PC-9 (cell line): ENCODE results near the gene ZNF691. TPM values are rescaled to one million over a fixed set of nuclear protein-coding genes. Genes with fewer than 3 reads are reported as not detected.

Experiments
- BruUV-seq: library from RNA; stranded (reverse); fragments of 400-500 nt; replicated peaks from 2 replicates; lab custom pipeline; 2021; lab: Mats Ljungman, UMichigan
- CTCF ChIA-PET: fragments of 300-600 bp; sonication (Branson Sonifier 250); formaldehyde crosslinking; loops from one replicate; lab custom pipeline; 2022; ENCODE audit warnings: antibody characterized with exemption; lab: Charles Lee
- POLR2A ChIA-PET: fragments of 300-600 bp; sonication (Branson Sonifier 250); formaldehyde crosslinking; loops from one replicate; lab custom pipeline; 2022; ENCODE audit warnings: antibody characterized with exemption; ENCODE audit not compliant: unreplicated experiment; lab: Charles Lee
- DNase-seq, 2 experiments: peaks; one replicate each; pipeline versions ENCODE4 v3.0.0 to v3.0.0-alpha.2; 2015 to 2022; ENCODE audit warnings: mixed read lengths in 1 of 2
- H2AFZ ChIP-seq: fragments of 200-600 bp; sonication (generic); 2 replicates; pipeline ENCODE4 v1.8.1; 2017; ENCODE audit warnings: antibody characterized with exemption
- H3F3A ChIP-seq: fragments of 200-600 bp; sonication (generic); 2 replicates; pipeline ENCODE4 v1.8.1; 2017; ENCODE audit warnings: antibody characterized with exemption, mild to moderate bottlenecking, low read depth; ENCODE audit not compliant: insufficient read depth
- H3K27ac ChIP-seq: fragments of 200-600 bp; sonication (generic); 2 replicates; pipeline ENCODE4 v1.6.1; 2016; ENCODE audit warnings: mixed run types
- H3K27me3 ChIP-seq: fragments of 200-600 bp; sonication (generic); 2 replicates; pipeline ENCODE4 v1.6.1; 2016; ENCODE audit warnings: low read depth, mixed run types; ENCODE audit not compliant: insufficient read depth
- H3K36me3 ChIP-seq: fragments of 200-600 bp; sonication (generic); 2 replicates; pipeline ENCODE4 v1.6.1; 2016; ENCODE audit warnings: low read depth, mixed run types
- H3K4me1 ChIP-seq: fragments of 200-600 bp; sonication (generic); replicated peaks from 2 replicates; pipeline ENCODE4 v1.6.1; 2016; ENCODE audit warnings: mixed run types; ENCODE audit not compliant: insufficient read depth
- H3K4me2 ChIP-seq: fragments of 200-600 bp; sonication (generic); 2 replicates; pipeline ENCODE4 v1.6.1; 2017; ENCODE audit warnings: mixed run types
- H3K4me3 ChIP-seq: fragments of 200-600 bp; sonication (generic); 2 replicates; pipeline ENCODE4 v1.6.1; 2016; ENCODE audit warnings: mixed run types
- H3K79me2 ChIP-seq: fragments of 200-600 bp; sonication (generic); 2 replicates; pipeline ENCODE4 v1.6.1; 2017; ENCODE audit warnings: low read depth, mixed run types
- H3K9me2 ChIP-seq: fragments of 200-600 bp; sonication (generic); 2 replicates; pipeline ENCODE4 v1.8.1; 2017; ENCODE audit warnings: mild to moderate bottlenecking; ENCODE audit not compliant: insufficient read depth
- H3K9me3 ChIP-seq: fragments of 200-600 bp; sonication (generic); 2 replicates; pipeline ENCODE4 v1.8.1; 2016; ENCODE audit warnings: low read depth; ENCODE audit not compliant: insufficient read depth
- H4K20me1 ChIP-seq: fragments of 200-600 bp; sonication (generic); 2 replicates; pipeline ENCODE4 v1.8.1; 2017; ENCODE audit not compliant: insufficient read depth
- EZH2 ChIP-seq: fragments of 200-600 bp; sonication (generic); IDR thresholded peaks from 2 replicates; pipeline ENCODE4 v1.8.0; 2017; ENCODE audit warnings: antibody characterized with exemption, low read depth
- intact Hi-C: fragments of 100-400 bp; cut with micrococcal nuclease; formaldehyde crosslinking; loops from one replicate; pipeline ENCODE4 v1.10.0; 2022; ENCODE audit not compliant: unreplicated experiment
- total RNA-seq: library from RNA; stranded (reverse); gene quantifications from 2 replicates; pipeline ENCODE4 v1.2.3, GENCODE V29; 2021
- TF ChIP-seq, protein P1 (sequence below): fragments of 200-600 bp; sonication (generic); conservative IDR thresholded peaks from 2 replicates; pipeline ENCODE4 v1.6.1; 2017; ENCODE audit warnings: mixed run types, antibody characterized with exemption, mild to moderate bottlenecking, moderate library complexity

The ZNF691 gene
- total RNA-seq, 1 experiment from 2014 or later: 11.4 TPM

GRCh38 chr1:42815941-42816584, 30.4 kb upstream of the ZNF691 start:
- no peaks in the 10 kb centered on the region for H3K9me2 ChIP-seq
- CTCF ChIA-PET: interaction anchor here (1.3 kb wide), 1 partner anchor 258 kb away, joined by 4 read pairs; no protein-coding TSS in a partner anchor
- POLR2A ChIA-PET: interaction anchor here (0.6 kb wide), 2 partner anchors 49 to 155 kb away, joined by 3 read pairs; partner anchors contain the start of genes C1orf50 and P3H1
- intact Hi-C loops: loop anchor here (2.0 kb wide), 1 partner anchor 49 kb away; the partner anchor contains the start of genes C1orf50 and P3H1
- peak overlapping the region; percentile 99 for H2AFZ ChIP-seq
- peaks cover 8% of the 10 kb centered on the region; the same call in 1 of the 2 replicates for H3F3A ChIP-seq
- TF ChIP-seq, protein P1, sequence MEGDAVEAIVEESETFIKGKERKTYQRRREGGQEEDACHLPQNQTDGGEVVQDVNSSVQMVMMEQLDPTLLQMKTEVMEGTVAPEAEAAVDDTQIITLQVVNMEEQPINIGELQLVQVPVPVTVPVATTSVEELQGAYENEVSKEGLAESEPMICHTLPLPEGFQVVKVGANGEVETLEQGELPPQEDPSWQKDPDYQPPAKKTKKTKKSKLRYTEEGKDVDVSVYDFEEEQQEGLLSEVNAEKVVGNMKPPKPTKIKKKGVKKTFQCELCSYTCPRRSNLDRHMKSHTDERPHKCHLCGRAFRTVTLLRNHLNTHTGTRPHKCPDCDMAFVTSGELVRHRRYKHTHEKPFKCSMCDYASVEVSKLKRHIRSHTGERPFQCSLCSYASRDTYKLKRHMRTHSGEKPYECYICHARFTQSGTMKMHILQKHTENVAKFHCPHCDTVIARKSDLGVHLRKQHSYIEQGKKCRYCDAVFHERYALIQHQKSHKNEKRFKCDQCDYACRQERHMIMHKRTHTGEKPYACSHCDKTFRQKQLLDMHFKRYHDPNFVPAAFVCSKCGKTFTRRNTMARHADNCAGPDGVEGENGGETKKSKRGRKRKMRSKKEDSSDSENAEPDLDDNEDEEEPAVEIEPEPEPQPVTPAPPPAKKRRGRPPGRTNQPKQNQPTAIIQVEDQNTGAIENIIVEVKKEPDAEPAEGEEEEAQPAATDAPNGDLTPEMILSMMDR: no peak
- TF ChIP-seq EZH2: no peak
- peak in 1 of 2 experiments; percentile 20 for DNase-seq
- no peaks in the 10 kb centered on the region for H3K27me3 ChIP-seq
- peak overlapping the region; percentile 100 for H3K4me3 ChIP-seq
- no peaks in the 10 kb centered on the region for H3K36me3 ChIP-seq
- H4K20me1 ChIP-seq: peaks cover 4% of the 10 kb centered on the region; the same call in 1 of the 2 replicates
- peak overlapping the region; percentile 85 for H3K4me2 ChIP-seq
- BruUV-seq: TSS peak; percentile 61
- H3K9me3 ChIP-seq: no peaks in the 10 kb centered on the region
- H3K4me1 ChIP-seq: peaks cover 21% of the 10 kb centered on the region
- peaks cover 19% of the 10 kb centered on the region; the same call in 1 of the 2 replicates for H3K79me2 ChIP-seq
- peak overlapping the region; percentile 54 for H3K27ac ChIP-seq

GRCh38 chr1:42816585-42817439, 29.6 kb upstream of the ZNF691 start, which contains the start of the genes ERMAP and SVBP:
TSS of gene ERMAP (plus strand) at chr1:42817122. CDS start at chr1:42830449, 13,327 bp downstream.
TSS of gene SVBP (minus strand) at chr1:42817397. CDS start at chr1:42816544, 853 bp downstream.
- no peaks in the 10 kb centered on the region for H3K27me3 ChIP-seq
- peak within 1 kb of the TSS; percentile 85 for H3K4me2 ChIP-seq
- peak within 1 kb of the TSS; percentile 97 for H3K27ac ChIP-seq
- no TSS peak for BruUV-seq
- H3K79me2 ChIP-seq: peaks cover 19% of the 10 kb centered on the region; the same call in 1 of the 2 replicates
- DNase-seq: peak; percentile 66 to 94
- H3K9me2 ChIP-seq: no peaks in the 10 kb centered on the region
- H2AFZ ChIP-seq: peak within 1 kb of the TSS; percentile 99
- POLR2A ChIA-PET: interaction anchor here (0.6 to 1.4 kb wide), 3 partner anchors 29 to 556 kb away, joined by 3 to 8 read pairs (median 6); partner anchors contain the start of gene ZNF691
- CTCF ChIA-PET: interaction anchor here (1.3 kb wide), 2 partner anchors 30 to 257 kb away, joined by 4 read pairs; partner anchors contain the start of gene ZNF691
- TF ChIP-seq EZH2: no peak
- H3K4me3 ChIP-seq: peak within 1 kb of the TSS; percentile 100
- H3K36me3 ChIP-seq: no peaks in the 10 kb centered on the region
- H4K20me1 ChIP-seq: peaks cover 4% of the 10 kb centered on the region; the same call in 1 of the 2 replicates
- intact Hi-C loops: loop anchor here (2.0 kb wide), 1 partner anchor 50 kb away; the partner anchor contains the start of genes C1orf50 and P3H1
- H3F3A ChIP-seq: peaks cover 8% of the 10 kb centered on the region; the same call in 1 of the 2 replicates
- no peaks in the 10 kb centered on the region for H3K9me3 ChIP-seq
- peaks cover 21% of the 10 kb centered on the region for H3K4me1 ChIP-seq

DNA sequence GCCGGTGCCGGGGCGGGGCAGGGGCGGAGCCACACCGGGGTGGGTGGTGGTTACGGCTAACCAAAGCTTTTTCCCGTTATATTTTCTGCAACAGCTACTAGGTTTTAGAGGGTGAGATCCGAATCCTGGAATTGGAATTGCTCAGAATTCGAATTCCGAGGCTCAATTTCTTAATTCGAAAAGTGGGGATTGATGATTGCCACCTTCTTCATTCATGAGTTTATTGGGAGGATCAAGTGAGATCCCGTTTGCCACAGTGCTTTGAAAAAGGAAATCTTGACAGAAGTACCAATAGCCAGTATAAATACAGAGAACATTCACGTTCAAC, 29.0 kb upstream of the ZNF691 start:
- Histone ChIP-seq H3K36me3 (no peaks in the 10 kb centered on the region), H3K4me2 (peak overlapping the region; percentile 80), H3K4me3 (peak overlapping the region; percentile 100; the same call in 1 of the 2 replicates), H3K79me2 (peaks cover 19% of the 10 kb centered on the region; the same call in 1 of the 2 replicates), H3K9me2 (no peaks in the 10 kb centered on the region), H3K4me1 (peaks cover 26% of the 10 kb centered on the region), H3K27me3 (no peaks in the 10 kb centered on the region), H4K20me1 (peaks cover 4% of the 10 kb centered on the region; the same call in 1 of the 2 replicates), H2AFZ (no peak overlapping the region), H3K9me3 (no peaks in the 10 kb centered on the region), H3F3A (peaks cover 12% of the 10 kb centered on the region; the same call in 1 of the 2 replicates), H3K27ac (peak overlapping the region; percentile 97; the same call in 1 of the 2 replicates)
- BruUV-seq: no TSS peak
- ChIA-PET POLR2A (interaction anchor here (0.5 to 1.4 kb wide), 5 partner anchors 29 to 556 kb away, joined by 3 to 8 read pairs (median 4); partner anchors contain the start of gene ZNF691), CTCF (interaction anchor here (1.3 kb wide), 1 partner anchor 29 kb away, joined by 4 read pairs; the partner anchor contains the start of gene ZNF691)
- DNase-seq: no peak
- TF ChIP-seq, protein P1: no peak
- no peak for TF ChIP-seq EZH2
- intact Hi-C loops: loop anchor here (2.0 kb wide), 1 partner anchor 51 kb away; the partner anchor contains the start of genes C1orf50 and P3H1
